A549 (cell line): ENCODE results near the gene CLPTM1. TPM values are rescaled to one million over a fixed set of nuclear protein-coding genes. Genes with fewer than 3 reads are reported as not detected.
"Not testable (repeated sequence)": the region's sequence is repeated elsewhere in the genome, so short reads cannot be mapped to it uniquely, and the experiment has no call there.

Experiments
- ATAC-seq, 2 experiments: fragments of 200-7000 bp in 1 of 2; fragments of >200 bp in 1 of 2; cut with Nextera tagmentation in 1 of 2; cut with Tn5 transposase in 1 of 2; 3 replicates each; pipeline versions ENCODE4 v1.8.0 to v1.9.1; 2018 to 2020; ENCODE audit warnings: mild to moderate bottlenecking in 1 of 2, moderate library complexity in 1 of 2
- CTCF ChIA-PET: fragments of 300-600 bp; sonication (Branson Sonifier 250); formaldehyde crosslinking; extraction: SDS; loops from one replicate; lab custom pipeline; 2021; ENCODE audit warnings: antibody characterized with exemption, inconsistent platforms; lab: Yijun Ruan, JAX
- POLR2A ChIA-PET: fragments of 350-600 bp; formaldehyde crosslinking; extraction: SDS; loops from one replicate; lab custom pipeline; 2021; ENCODE audit warnings: antibody characterized with exemption, inconsistent platforms; lab: Yijun Ruan, JAX
- DNase-seq, 2 experiments: peaks; one replicate each; pipeline versions ENCODE4 v3.0.0 to v3.0.0-alpha.2; 2011 to 2016; ENCODE audit warnings: low read depth in 1 of 2, low spot score in 1 of 2
- FAIRE-seq: peaks from 2 replicates; lab custom pipeline; 2011; peaks lifted over from hg19 to GRCh38; lab: Jason Lieb, UNC
- H3K27ac ChIP-seq, 2 experiments: fragments of >200 bp; sonication (Bioruptor Twin); formaldehyde crosslinking; 3 replicates each; pipeline ENCODE4 v1.5.1; 2016 to 2017
- H3K4me1 ChIP-seq: fragments of >200 bp; sonication (Bioruptor Twin); formaldehyde crosslinking; 3 replicates; pipeline ENCODE4 v1.6.1; 2016
- H3K4me2 ChIP-seq: fragments of >200 bp; sonication (Bioruptor Twin); formaldehyde crosslinking; 3 replicates; pipeline ENCODE4 v1.6.1; 2016
- H3K4me3 ChIP-seq: fragments of >200 bp; sonication (Bioruptor Twin); formaldehyde crosslinking; 3 replicates; pipeline ENCODE4 v1.5.1; 2016
- H3K9me3 ChIP-seq: fragments of >200 bp; sonication (Bioruptor Twin); formaldehyde crosslinking; 3 replicates; pipeline ENCODE4 v1.6.1; 2016
- BCL3 ChIP-seq: fragments of >200 bp; sonication (Bioruptor Twin); formaldehyde crosslinking; IDR thresholded peaks from 3 replicates; pipeline ENCODE4 v1.6.1; 2016
- BHLHE40 ChIP-seq: IDR thresholded peaks from 2 replicates; pipeline ENCODE4 v1.6.1; 2012; ENCODE audit warnings: low read depth, low read length, inconsistent platforms
- CBX2 ChIP-seq: fragments of 200-600 bp; sonication (generic); IDR thresholded peaks from 2 replicates; pipeline ENCODE4 v1.6.1; 2016; ENCODE audit warnings: low read depth, mild to moderate bottlenecking, borderline replicate concordance
- CEBPB ChIP-seq, 2 experiments: fragments of >200 bp in 1 of 2; sonication (Bioruptor Twin) in 1 of 2; formaldehyde crosslinking in 1 of 2; IDR thresholded peaks; 2 replicates each; pipeline ENCODE4 v1.6.1; 2012 to 2016
- CHD4 ChIP-seq: fragments of 200-600 bp; sonication (generic); IDR thresholded peaks from 2 replicates; pipeline ENCODE4 v1.6.1; 2016; ENCODE audit warnings: antibody characterized with exemption, mild to moderate bottlenecking, borderline replicate concordance
- CTCF ChIP-seq: fragments of >200 bp; sonication (Bioruptor Twin); formaldehyde crosslinking; IDR thresholded peaks from 3 replicates; pipeline ENCODE4 v1.5.1; 2016
- EHF ChIP-seq: fragments of 250-450 bp; sonication (Bioruptor Pico); IDR thresholded peaks from 2 replicates; pipeline ENCODE4 v1.5.0; 2020; ENCODE audit warnings: mild to moderate bottlenecking
- EHMT2 ChIP-seq: fragments of 200-600 bp; sonication (generic); IDR thresholded peaks from 2 replicates; pipeline ENCODE4 v1.6.1; 2016; ENCODE audit warnings: antibody characterized with exemption, low read depth, mild to moderate bottlenecking, moderate library complexity
- EP300 ChIP-seq, 2 experiments: fragments of >200 bp; sonication (Bioruptor Twin); formaldehyde crosslinking; IDR thresholded peaks; 2 replicates in 1 of 2; 3 replicates in 1 of 2; pipeline ENCODE4 v1.6.1; 2016 to 2017
- FOSB ChIP-seq: fragments of 250-450 bp; sonication (Bioruptor Pico); IDR thresholded peaks from 2 replicates; pipeline ENCODE4 v1.5.0; 2020; ENCODE audit warnings: mild to moderate bottlenecking, moderate library complexity
- FOSL2 ChIP-seq, 2 experiments: fragments of 450-650 bp in 1 of 2; fragments of >200 bp in 1 of 2; sonication (Bioruptor Twin) in 1 of 2; formaldehyde crosslinking; IDR thresholded peaks; 2 replicates each; pipeline versions ENCODE4 v1.5.0 to v1.6.1; 2016 to 2020; ENCODE audit warnings: mild to moderate bottlenecking in 1 of 2, moderate library complexity in 1 of 2
- FOXS1 ChIP-seq: fragments of 250-450 bp; sonication (Bioruptor Pico); IDR thresholded peaks from 2 replicates; pipeline ENCODE4 v1.5.0; 2020; ENCODE audit warnings: mild to moderate bottlenecking, moderate library complexity
- GATA3 ChIP-seq: IDR thresholded peaks from 2 replicates; pipeline ENCODE4 v1.6.1; 2012; ENCODE audit warnings: borderline replicate concordance
- HDAC2 ChIP-seq: fragments of 200-600 bp; sonication (generic); IDR thresholded peaks from 2 replicates; pipeline ENCODE4 v1.6.1; 2016
- HEYL ChIP-seq: fragments of 250-450 bp; sonication (Bioruptor Pico); IDR thresholded peaks from 2 replicates; pipeline ENCODE4 v1.8.0; 2021; ENCODE audit warnings: mild to moderate bottlenecking, moderate library complexity
- HOXA7 ChIP-seq: fragments of 250-450 bp; sonication (Bioruptor Pico); IDR thresholded peaks from 2 replicates; pipeline ENCODE4 v1.5.0; 2020; ENCODE audit warnings: mild to moderate bottlenecking, moderate library complexity
- JUNB ChIP-seq: fragments of >200 bp; sonication (Bioruptor Twin); formaldehyde crosslinking; IDR thresholded peaks from 2 replicates; pipeline ENCODE4 v1.6.1; 2016
- KDM5A ChIP-seq: fragments of 200-600 bp; sonication (generic); IDR thresholded peaks from 2 replicates; pipeline ENCODE4 v1.6.1; 2016; ENCODE audit warnings: antibody characterized with exemption, mild to moderate bottlenecking
- MAX ChIP-seq: IDR thresholded peaks from 2 replicates; pipeline ENCODE4 v1.6.1; 2012
- MAZ ChIP-seq: fragments of 150-350 bp; IDR thresholded peaks from 2 replicates; pipeline ENCODE4 v1.6.1; 2014; ENCODE audit warnings: antibody characterized with exemption, low read depth, low read length, borderline replicate concordance
- PHF8 ChIP-seq: fragments of 200-600 bp; sonication (generic); IDR thresholded peaks from 2 replicates; pipeline ENCODE4 v1.6.1; 2016; ENCODE audit warnings: low read depth, mild to moderate bottlenecking, antibody characterized with exemption, moderate library complexity, borderline replicate concordance
- RAD21 ChIP-seq, 2 experiments: fragments of >200 bp in 1 of 2; sonication (Bioruptor Twin) in 1 of 2; formaldehyde crosslinking in 1 of 2; IDR thresholded peaks in 1 of 2; conservative IDR thresholded peaks in 1 of 2; 2 replicates in 1 of 2; 3 replicates in 1 of 2; pipeline ENCODE4 v1.6.1; 2012 to 2018; ENCODE audit warnings: inconsistent platforms in 1 of 2
- RFX5 ChIP-seq: fragments of 450-650 bp; IDR thresholded peaks from 2 replicates; pipeline ENCODE4 v1.7.1; 2014; ENCODE audit warnings: antibody characterized with exemption, mild to moderate bottlenecking, moderate library complexity
- RNF2 ChIP-seq: fragments of 200-600 bp; sonication (generic); IDR thresholded peaks from 2 replicates; pipeline ENCODE4 v1.6.1; 2016; ENCODE audit warnings: low read depth, mild to moderate bottlenecking, antibody characterized with exemption, moderate library complexity, borderline replicate concordance
- SMC3 ChIP-seq: fragments of >200 bp; sonication (Bioruptor Twin); formaldehyde crosslinking; IDR thresholded peaks from 3 replicates; pipeline ENCODE4 v1.6.1; 2018; ENCODE audit warnings: inconsistent platforms
- SREBF2 ChIP-seq: fragments of 450-650 bp; IDR thresholded peaks from 2 replicates; pipeline ENCODE4 v1.6.1; 2014; ENCODE audit warnings: mild to moderate bottlenecking, moderate library complexity
- USF2 ChIP-seq: fragments of 450-650 bp; IDR thresholded peaks from 2 replicates; pipeline ENCODE4 v1.6.1; 2014; ENCODE audit warnings: antibody characterized with exemption
- ZC3H11A ChIP-seq: fragments of 450-650 bp; IDR thresholded peaks from 2 replicates; pipeline ENCODE4 v1.6.1; 2014; ENCODE audit warnings: antibody characterized with exemption, mild to moderate bottlenecking
- ZFP36 ChIP-seq: fragments of 450-650 bp; IDR thresholded peaks from 2 replicates; pipeline ENCODE4 v1.6.1; 2014; ENCODE audit warnings: borderline replicate concordance; ENCODE audit not compliant: partially characterized antibody
- WGBS: methylation state at CpG from one replicate; pipeline ENCODE4 v1.1.6; 2017; ENCODE audit errors: missing lambda C conversion rate; 5-methylcytosine and 5-hydroxymethylcytosine counted together
- polyA plus RNA-seq, 4 experiments: library from polyadenylated mRNA; depleted of rRNA in 3 of 4; stranded (reverse); fragments of >200 nt; fragmentation: RNase III in 1 of 4; extraction: RNeasy Plus Mini Kit Qiagen cat#74134 plus additional on column Dnase treatment in 1 of 4; gene quantifications; 2 replicates in 3 of 4; 3 replicates in 1 of 4; pipeline ENCODE4 v1.2.3, GENCODE V29; 2011 to 2017

The CLPTM1 gene
- polyA plus RNA-seq, 2 of the 4 experiments (the other 2 are of a cell fraction) = 99.3 to 188 TPM

GRCh38 chr19:45000665-45001064 is 45.5 kb downstream of the CLPTM1 start:
- not testable (repeated sequence) for H3K4me1 ChIP-seq, FAIRE-seq, DNase-seq, ATAC-seq, H3K9me3 ChIP-seq
- WGBS = 61% methylated on average over 19 of the region's 19 CpGs
- Histone ChIP-seq H3K4me3 (peak overlapping the region; percentile 96), H3K4me2 (peak overlapping the region; percentile 95), H3K27ac (peak overlapping the region; percentile 59 to 95)
- POLR2A ChIA-PET = interaction anchor here (1.0 to 2.5 kb wide), 3 partner anchors 38 to 92 kb away, joined by 4 to 27 read pairs (median 7); partner anchors contain the start of genes CLASRP, CLPTM1 and PPP1R37
- CTCF ChIA-PET = interaction anchor here (0.9 to 3.8 kb wide), 6 partner anchors 11 to 97 kb away, joined by 3 to 26 read pairs (median 5); no protein-coding TSS in a partner anchor

GRCh38 chr19:45001087-45001739 is 46.0 kb downstream of the CLPTM1 start, which contains the start of gene RELB:
RELB (plus strand) TSS chr19:45001464; CDS start chr19:45001580, 116 bp downstream.
- Histone ChIP-seq H3K4me1 (peaks cover 7% of the 10 kb centered on the region; the same call in 1 of the 3 replicates), H3K4me3 (peak within 1 kb of the TSS; percentile 96), H3K4me2 (peak within 1 kb of the TSS; percentile 95), H3K27ac (peak within 1 kb of the TSS; percentile 83 to 95), H3K9me3 (no peaks in the 10 kb centered on the region)
- FAIRE-seq (no peak), DNase-seq (peak; percentile 93 to 99), ATAC-seq (peak; percentile 66 to 78)
- POLR2A ChIA-PET = interaction anchor here (0.6 to 2.5 kb wide), 11 partner anchors 10 to 1507 kb away, joined by 3 to 27 read pairs (median 4); partner anchors contain the start of genes CLASRP, CLPTM1 and PPP1R37
- WGBS = 2% methylated on average over 11 of the region's 79 CpGs
- CTCF ChIA-PET = interaction anchor here (0.9 to 3.8 kb wide), 5 partner anchors 12 to 58 kb away, joined by 3 to 26 read pairs (median 6); no protein-coding TSS in a partner anchor
- TF ChIP-seq RAD21 (conservative IDR thresholded peaks at IDR 0.05 in 1 of 2, IDR thresholded peaks at IDR 0.05 in 1 of 2) (no peak), EP300 (IDR thresholded peaks at IDR 0.05) (no peak), MAZ (0 out of 2 replicates have a peak, but pooled peaks have one; percentile 57), CBX2 (no peak), CEBPB (IDR thresholded peaks at IDR 0.05) (no peak), JUNB (no peak), EHMT2 (no peak), ZC3H11A (no peak), BCL3 (peak; percentile 53; the same call in 1 of the 3 replicates), FOXS1 (no peak), KDM5A (no peak), SMC3 (no peak), RNF2 (no peak), FOSL2 (IDR thresholded peaks at IDR 0.05) (no peak), FOSL2 (CRISPR knock-in tag; IDR thresholded peaks at IDR 0.05) (peak; percentile 42; the same call in 1 of the 2 replicates), HOXA7 (CRISPR knock-in tag) (0 out of 2 replicates have a peak, but pooled peaks have one; percentile 39), HDAC2 (no peak), BHLHE40 (peak; percentile 57), CTCF (no peak), MAX (peak; percentile 61; the same call in 1 of the 2 replicates), SREBF2 (no peak), FOSB (CRISPR knock-in tag) (0 out of 2 replicates have a peak, but pooled peaks have one; percentile 53), EHF (no peak), RFX5 (no peak), CHD4 (no peak), GATA3 (no peak), HEYL (CRISPR knock-in tag) (no peak), USF2 (peak; percentile 95), ZFP36 (no peak), PHF8 (peak; percentile 85)
